Stimulated activated naive CD8-positive, alpha-beta T cell treated with anti-CD3 and anti-CD28 coated beads, Interleukin-15, Interleukin-2, amounts not matched to agents 100 U/mL and 50 U/mL, for 24 hours (primary cell): ENCODE measurements around the gene ANGPTL4.
"Not testable (repeated sequence)": the region's sequence is repeated elsewhere in the genome, so short reads cannot be mapped to it uniquely, and the experiment has no call there.

Source experiments
- ATAC-seq: fragments of 150-1000 bp; cut with Tn5 transposase; one replicate; pipeline ENCODE4 v1.10.0; 2021
- DNase-seq: peaks from one replicate; pipeline ENCODE4 v3.0.0; 2021

Gene ANGPTL4

GRCh38 chr19:8363803-8364771 is at the start of gene ANGPTL4:
Gene ANGPTL4, plus strand, starts transcription at chr19:8364155. Its CDS starts 167 bp downstream, at chr19:8364322.
- peak; percentile 81 for DNase-seq
- ATAC-seq = peak; percentile 80

- not testable (repeated sequence) for ATAC-seq, DNase-seq
Measured at GRCh38 chr19:8314981-8315640, 48.8 kb upstream of the ANGPTL4 start.

DNA sequence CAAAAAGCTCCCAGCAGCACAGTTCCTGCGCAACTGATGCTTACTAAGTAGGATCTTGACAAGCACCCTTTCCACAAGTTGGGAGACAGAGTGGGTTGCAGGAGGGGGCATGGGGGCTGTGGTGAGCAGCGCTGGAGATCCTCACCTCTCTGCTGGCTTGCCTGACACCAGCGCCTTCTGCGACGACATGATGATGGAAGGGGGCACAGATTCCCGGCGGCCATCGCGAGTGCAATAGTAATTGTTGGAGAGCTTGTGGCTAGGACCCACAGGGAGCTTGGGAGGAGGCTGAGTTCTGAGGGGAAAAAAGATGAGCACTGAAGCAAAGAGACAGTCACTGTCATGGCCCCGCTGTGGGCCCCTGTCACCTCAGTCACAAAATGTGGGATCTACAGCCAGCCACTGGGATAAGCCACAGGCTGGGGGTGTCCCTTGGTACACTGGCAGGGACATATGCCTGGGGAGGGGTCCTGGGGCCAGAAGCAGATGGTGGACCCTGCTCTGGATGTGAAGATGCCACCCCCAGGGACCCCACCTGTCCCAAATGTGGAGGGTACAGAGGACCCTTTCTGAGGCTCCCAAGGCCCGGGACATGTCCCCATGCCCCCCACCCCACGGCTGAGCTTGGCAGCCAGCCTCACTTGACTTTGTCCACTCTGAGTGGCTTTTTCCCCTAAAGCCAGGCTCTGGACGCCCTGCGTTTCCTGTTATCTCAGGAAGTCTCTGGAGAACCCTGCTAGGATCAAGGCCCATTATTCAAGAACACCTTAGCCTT is 47.4 kb upstream of the ANGPTL4 start:
- no peak for DNase-seq
- ATAC-seq = no peak

- ATAC-seq, DNase-seq: not testable (repeated sequence)
Measured at GRCh38 chr19:8318835-8319234, 45.1 kb upstream of the ANGPTL4 start.

- ATAC-seq (no peak), DNase-seq (no peak)
Measured at GRCh38 chr19:8319807-8320520, 44.0 kb upstream of the ANGPTL4 start.

DNA sequence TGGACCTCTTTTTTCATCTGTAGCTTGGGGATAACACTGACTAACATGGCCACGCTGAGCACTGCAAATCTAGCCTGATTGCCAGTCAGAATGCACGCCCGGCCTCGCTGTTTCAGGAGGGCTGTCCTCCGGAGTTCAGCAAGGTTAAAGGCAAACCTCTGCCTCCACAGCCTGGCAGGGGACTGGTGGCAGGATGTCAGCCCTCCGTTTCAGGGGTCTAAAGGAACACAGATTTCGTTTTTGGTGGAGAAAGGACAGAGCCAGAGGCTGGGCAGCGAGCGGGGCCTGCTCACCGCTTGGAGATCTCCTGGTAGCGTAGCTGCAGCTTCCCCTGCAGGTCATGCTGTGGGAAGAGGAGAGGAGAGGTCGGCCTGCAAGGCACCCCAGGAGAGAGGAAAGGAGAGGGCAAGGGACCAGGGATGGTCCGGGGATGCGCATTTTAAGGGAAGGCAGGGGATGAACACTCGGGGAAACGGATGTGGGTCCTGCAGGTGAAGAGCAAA is 43.3 kb upstream of the ANGPTL4 start:
- DNase-seq (no peak), ATAC-seq (peak; percentile 8)

DNA sequence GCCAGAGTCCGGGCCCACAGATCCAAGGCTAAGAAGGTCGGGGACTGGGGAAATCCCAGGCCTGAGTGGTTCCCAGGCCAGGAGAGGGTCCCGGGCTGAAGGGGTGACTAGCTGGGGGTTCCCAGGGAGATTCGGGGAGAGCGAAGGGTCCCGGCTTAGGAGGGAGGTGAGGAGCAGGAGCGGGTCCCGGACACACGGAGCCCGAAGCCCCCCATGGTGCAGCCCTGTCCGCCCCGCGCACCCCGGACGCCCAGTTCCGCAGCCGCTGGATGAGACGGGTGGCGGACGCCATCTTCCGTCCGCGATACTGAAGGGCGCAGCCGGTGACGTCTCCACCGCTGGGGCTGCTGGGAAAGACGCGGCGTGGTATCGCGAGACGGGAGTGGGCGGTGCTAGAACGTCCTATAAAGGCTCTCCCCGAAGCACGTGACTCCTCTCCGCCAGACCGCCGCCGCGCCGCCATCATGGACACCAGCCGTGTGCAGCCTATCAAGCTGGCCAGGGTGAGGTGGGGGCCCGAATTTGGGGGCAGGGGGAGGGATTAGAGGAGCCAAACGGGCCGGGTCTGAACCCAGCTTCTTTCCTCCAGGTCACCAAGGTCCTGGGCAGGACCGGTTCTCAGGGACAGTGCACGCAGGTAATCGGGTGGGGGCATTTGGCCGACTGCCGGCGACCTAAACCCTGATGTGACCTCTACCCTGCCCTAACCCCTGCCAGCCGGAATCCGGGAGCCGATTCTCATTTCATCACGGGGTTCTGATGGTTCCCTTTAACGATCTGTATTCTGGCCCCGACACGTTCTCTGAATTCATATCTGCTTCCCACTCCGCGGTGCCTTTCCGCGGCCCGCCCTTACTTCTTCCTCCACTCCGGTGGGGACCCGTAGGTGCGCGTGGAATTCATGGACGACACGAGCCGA is 42.6 kb upstream of the ANGPTL4 start, which contains the start of the genes NDUFA7 and RPS28:
Gene NDUFA7 (minus strand): TSS at position 309 of the 919 bp plus-strand sequence. CDS start 17 bp downstream, at position 292.
Gene RPS28 (plus strand): TSS at position 430 of the 919 bp plus-strand sequence. CDS start 35 bp downstream, at position 465.
- peak; percentile 96 for DNase-seq
- peak; percentile 91 for ATAC-seq

- DNase-seq (no peak), ATAC-seq (no peak)
Measured at GRCh38 chr19:8321986-8322637, 41.8 kb upstream of the ANGPTL4 start.

GRCh38 chr19:8322638-8322997 is 41.3 kb upstream of the ANGPTL4 start:
- ATAC-seq (no peak), DNase-seq (no peak)

- ATAC-seq = no peak
- no peak for DNase-seq
Measured at GRCh38 chr19:8323781-8324185, 40.2 kb upstream of the ANGPTL4 start.

DNA sequence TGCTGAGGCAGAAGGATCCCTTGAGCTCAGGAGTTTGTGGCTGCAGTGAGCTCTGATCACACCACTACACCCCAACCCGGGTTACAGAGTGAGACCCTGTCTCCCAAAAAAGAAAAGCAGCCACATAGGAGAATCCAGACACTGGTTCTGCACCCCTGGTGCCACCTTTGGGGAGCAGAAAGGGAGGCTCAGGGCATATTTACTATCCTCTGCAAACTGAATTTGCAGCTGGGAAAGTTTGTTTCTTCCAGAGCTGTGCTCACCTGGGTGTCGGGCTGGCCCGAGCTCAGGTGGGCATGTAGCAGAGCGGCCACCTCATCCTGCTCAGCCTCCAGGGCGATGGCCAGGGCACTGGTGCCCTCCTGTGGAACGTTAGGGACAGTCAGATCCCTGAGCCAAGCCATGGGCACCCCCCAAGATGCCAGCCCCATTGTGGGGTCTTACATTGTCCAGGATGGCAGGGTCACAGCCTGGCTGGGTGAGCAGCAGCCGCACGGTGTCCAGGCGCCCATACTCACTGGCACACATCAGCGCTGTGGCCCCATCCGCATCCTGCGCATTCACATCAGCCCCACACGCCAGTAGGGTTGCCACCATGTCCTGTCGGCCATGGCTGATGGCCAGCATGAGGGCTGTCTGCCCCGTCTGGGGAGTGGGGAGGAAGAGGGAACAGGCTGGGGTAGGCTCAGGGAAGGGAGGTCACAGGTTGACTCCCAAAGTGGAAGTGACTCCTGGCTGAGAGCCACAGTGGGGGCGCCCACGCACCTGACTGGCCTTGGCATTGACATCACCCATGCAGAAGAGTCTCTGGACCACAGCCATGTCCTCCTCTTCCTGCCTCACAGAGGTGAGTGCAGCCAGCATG is 39.5 kb upstream of the ANGPTL4 start:
- no peak for DNase-seq
- ATAC-seq = no peak

DNA sequence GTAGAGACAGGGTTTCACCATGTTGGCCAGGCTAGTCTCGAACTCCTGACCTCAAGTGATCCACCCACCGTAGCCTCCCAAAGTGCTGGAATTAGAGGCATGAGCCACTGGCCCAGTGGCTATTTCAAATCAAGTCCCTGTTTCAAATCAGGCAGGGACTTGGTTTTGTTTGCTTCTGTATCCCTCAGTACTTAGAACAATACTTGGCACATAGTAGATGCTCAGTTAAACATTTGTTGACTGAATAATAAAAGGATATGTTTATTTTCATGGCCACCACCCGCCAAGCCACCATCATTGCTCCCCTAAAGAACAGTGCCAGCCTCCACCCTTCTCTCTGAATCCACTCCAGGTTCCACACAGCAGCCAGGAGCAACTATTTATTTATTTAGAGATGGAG is 38.5 kb upstream of the ANGPTL4 start:
- DNase-seq (no peak), ATAC-seq (no peak)

- DNase-seq (no peak), ATAC-seq (no peak)
Measured at GRCh38 chr19:8329996-8330395, 34.0 kb upstream of the ANGPTL4 start.

DNA sequence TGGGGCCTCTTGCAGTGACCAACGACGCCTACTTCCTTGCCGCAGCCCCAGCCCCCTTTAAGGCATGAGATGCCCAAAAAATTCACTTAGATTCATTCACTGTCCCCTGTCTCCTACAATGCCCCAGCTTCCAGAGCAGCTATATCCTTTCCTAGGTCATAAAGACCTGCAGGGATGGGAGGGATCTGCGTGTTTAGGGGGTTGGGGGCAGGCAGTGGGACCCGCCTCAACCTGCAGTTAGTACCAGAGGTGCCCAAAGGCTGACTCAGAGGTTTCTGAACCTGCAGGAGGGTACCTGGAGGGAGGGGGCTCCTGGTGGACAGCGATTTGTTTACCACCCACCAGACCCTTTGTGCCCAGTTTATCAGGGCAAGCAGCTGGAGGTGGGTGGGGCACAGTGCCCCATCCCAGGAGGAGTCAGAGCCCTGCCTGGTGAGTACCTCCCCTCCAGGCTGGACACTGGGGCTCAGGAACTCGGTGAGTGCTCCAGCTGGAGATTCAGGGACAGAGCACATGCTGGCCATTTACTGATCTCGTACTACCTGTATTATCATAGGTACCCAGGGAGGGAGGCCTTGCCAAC is 32.6 kb upstream of the ANGPTL4 start:
- no peak for ATAC-seq
- DNase-seq = no peak

DNA sequence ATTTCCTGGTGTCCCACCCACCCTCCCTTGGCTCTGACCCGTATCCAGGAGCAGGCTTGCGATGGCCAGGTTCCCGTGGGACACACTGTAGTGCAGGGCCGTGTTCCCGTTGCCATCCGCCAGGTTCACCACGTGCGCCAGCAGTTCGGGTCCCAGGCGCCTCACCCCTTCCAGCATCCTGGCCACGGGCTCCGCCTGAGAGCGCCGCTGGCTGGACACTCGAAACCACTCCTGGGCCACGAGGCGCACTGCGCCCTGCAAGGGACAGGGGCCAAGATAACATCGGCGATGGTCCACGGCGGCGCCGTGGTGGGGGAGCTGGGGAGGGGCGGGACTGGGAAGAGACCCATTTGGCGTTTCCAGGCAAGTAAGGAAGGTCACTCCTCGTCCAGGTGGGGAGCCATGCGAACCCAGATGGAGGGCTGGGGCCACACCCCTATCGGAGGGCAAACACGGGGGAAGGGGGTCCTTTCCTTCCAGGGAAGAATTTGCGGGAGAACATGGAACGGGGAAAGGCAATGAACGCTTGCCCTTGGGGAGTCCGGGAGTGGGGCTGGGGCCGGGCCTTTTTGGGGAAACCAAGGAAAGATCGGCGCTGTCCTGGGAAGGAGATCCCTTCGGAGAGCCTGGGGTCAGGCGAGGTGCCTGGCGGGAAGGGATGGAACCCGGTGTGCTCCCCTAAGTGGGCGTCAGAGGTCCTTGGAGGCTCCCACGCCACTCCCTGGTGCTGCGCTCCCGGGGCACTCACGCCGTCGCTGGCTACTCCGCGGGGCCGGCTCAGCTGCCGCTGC is 30.8 kb upstream of the ANGPTL4 start:
- no peak for ATAC-seq
- DNase-seq = no peak

DNA sequence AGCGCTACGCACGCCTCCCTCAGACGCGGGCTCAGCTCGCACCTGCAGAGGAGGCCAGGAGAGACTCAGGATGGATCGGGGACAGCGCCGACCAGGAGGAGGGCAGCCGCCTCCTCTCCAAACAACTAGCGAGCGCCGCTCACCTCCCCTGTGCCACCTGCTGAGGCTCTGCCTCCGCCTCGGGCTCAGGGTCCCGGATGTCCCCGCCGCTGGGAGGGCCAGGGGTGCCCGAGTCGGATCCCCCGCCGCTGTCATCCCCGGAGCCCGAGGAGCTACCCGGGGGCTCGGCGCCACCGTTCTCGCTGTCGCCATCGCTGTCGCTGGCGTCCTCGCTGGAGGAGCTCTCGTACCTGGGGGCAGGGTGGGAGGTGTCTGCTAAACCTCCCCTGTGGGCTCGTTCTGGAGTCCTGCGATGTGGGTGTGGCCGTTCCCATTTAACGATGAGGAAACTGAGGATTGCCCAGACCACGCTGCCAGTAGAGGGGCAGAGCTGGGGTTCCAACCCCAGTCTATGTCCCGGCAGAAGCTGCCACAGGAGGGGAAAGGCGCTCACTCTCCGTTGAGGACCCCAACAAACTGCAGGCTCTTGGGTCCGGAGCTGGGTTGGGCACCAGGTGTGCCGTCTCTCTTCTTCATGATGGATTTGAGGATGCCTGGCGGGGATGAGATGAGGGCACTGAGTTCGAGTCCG is 30.0 kb upstream of the ANGPTL4 start:
- ATAC-seq (no peak), DNase-seq (no peak)
